Gastrocnemius medialis (tissue), 4 donors: ENCODE data around the gene PRKRIP1. TPM values are rescaled to one million over a fixed set of nuclear protein-coding genes. Genes with fewer than 3 reads are reported as not detected.

Source experiments
- ATAC-seq, 2 donors: fragments of 150-250 bp; one replicate each; pipeline ENCODE4 v1.9.1; 2016
- DNase-seq, 2 donors: peaks; one replicate each; pipeline ENCODE4 v3.0.0-alpha.2; 2019
- H3K27ac ChIP-seq, 4 donors: fragments of 200-600 bp; sonication (generic); 1 replicate in 1 of 4; 2 replicates in 3 of 4; pipeline ENCODE4 v1.5.1; 2016 to 2018; ENCODE audit warnings: mild to moderate bottlenecking in 2 of 4, moderate library complexity in 1 of 4
- H3K27me3 ChIP-seq, 3 donors: fragments of 200-600 bp; sonication (generic) in 2 of 3; 1 replicate in 1 of 3; 2 replicates in 2 of 3; pipeline versions ENCODE4 v1.5.1 to v1.6.0; 2016 to 2019; ENCODE audit warnings: mild to moderate bottlenecking in 1 of 3, moderate library complexity in 1 of 3
- H3K36me3 ChIP-seq, 2 donors: fragments of 200-600 bp; sonication (generic) in 1 of 2; one replicate each; pipeline ENCODE4 v1.5.1; 2017 to 2018
- H3K4me1 ChIP-seq, 2 donors: fragments of 200-600 bp; sonication (generic) in 1 of 2; one replicate each; pipeline ENCODE4 v1.5.1; 2016 to 2017; ENCODE audit warnings: mild to moderate bottlenecking in 2 of 2
- H3K4me3 ChIP-seq, 4 donors: fragments of 200-600 bp; sonication (generic) in 3 of 4; 1 replicate in 1 of 4; 2 replicates in 3 of 4; pipeline ENCODE4 v1.5.1; 2016 to 2019; ENCODE audit warnings: mild to moderate bottlenecking in 2 of 4
- H3K9me3 ChIP-seq, 3 donors: fragments of 200-600 bp; sonication (generic) in 2 of 3; 1 replicate in 1 of 3; 2 replicates in 2 of 3; pipeline ENCODE4 v1.5.1; 2016 to 2019
- POLR2A ChIP-seq, 2 donors: fragments of 450-650 bp; IDR thresholded peaks; one replicate each; pipeline ENCODE4 v1.6.1; 2017; ENCODE audit warnings: antibody characterized with exemption in 2 of 2, mild to moderate bottlenecking in 2 of 2, moderate library complexity in 2 of 2
- in situ Hi-C, 4 donors: fragments of 200-750 bp; cut with MboI; loops; one replicate each; pipeline versions ENCODE4 v1.15.0 to v1.8.0; 2017; ENCODE audit warnings: low sequenced_read_pairs in 4 of 4
- intact Hi-C: fragments of 100-400 bp; cut with DNase I; formaldehyde crosslinking; loops from one replicate; pipeline ENCODE4 v1.15.1; 2023; ENCODE audit warnings: low total_unique reads
- total RNA-seq, 4 donors: library from RNA; depleted of rRNA; stranded (reverse); fragments of >200 nt; gene quantifications; one replicate each; pipeline versions ENCODE4 v1.1.0 to v1.2.3, GENCODE V29; 2016
- TF ChIP-seq, protein P1 (sequence below), 5 experiments: fragments of 450-650 bp in 3 of 5; fragments of 200-600 bp in 2 of 5; sonication (generic) in 2 of 5; IDR thresholded peaks in 4 of 5; conservative IDR thresholded peaks in 1 of 5; 1 replicate in 4 of 5; 2 replicates in 1 of 5; pipeline ENCODE4 v1.5.1; 2016 to 2019; ENCODE audit warnings: antibody characterized with exemption in 5 of 5, mild to moderate bottlenecking in 3 of 5, moderate library complexity in 3 of 5

Gene PRKRIP1
- total RNA-seq, 4 donors from 2014 or later = 6.1 to 22.1 (median 13.4) TPM

DNA sequence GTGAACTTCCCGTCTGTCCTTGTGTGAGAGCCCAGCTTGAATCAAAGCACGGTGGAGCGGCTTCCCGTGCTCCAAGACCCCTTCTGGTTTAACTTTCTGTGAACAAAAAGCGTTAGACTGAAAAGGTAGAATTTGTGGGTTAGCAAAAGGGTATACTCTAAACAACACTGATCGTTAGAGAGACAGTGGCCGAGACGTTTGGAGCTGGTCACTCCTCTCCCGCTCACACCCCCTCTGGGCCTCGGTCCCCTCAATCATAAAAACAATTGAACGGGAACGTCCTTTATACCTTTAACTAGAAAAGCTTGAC, 502 bp downstream of the PRKRIP1 start:
- DNase-seq (no peak), ATAC-seq (peak in 1 of 2 donors; percentile 1)
- in situ Hi-C loops = loop anchor here in 3 of 4 donors (25.0 kb wide), 1 partner anchor 859 kb away; no protein-coding TSS in a partner anchor
- Histone ChIP-seq H3K27me3 (no peaks in the 10 kb centered on the region), H3K36me3 (peaks cover 0 to 28% of the 10 kb centered on the region in 2 donors), H3K4me3 (peak overlapping the region; percentile 70 to 97 (median 94)), H3K4me1 (peaks cover 7 to 13% of the 10 kb centered on the region in 2 donors), H3K27ac (peak overlapping the region; percentile 82 to 90 (median 86)), H3K9me3 (no peaks in the 10 kb centered on the region)
- TF ChIP-seq, protein P1, sequence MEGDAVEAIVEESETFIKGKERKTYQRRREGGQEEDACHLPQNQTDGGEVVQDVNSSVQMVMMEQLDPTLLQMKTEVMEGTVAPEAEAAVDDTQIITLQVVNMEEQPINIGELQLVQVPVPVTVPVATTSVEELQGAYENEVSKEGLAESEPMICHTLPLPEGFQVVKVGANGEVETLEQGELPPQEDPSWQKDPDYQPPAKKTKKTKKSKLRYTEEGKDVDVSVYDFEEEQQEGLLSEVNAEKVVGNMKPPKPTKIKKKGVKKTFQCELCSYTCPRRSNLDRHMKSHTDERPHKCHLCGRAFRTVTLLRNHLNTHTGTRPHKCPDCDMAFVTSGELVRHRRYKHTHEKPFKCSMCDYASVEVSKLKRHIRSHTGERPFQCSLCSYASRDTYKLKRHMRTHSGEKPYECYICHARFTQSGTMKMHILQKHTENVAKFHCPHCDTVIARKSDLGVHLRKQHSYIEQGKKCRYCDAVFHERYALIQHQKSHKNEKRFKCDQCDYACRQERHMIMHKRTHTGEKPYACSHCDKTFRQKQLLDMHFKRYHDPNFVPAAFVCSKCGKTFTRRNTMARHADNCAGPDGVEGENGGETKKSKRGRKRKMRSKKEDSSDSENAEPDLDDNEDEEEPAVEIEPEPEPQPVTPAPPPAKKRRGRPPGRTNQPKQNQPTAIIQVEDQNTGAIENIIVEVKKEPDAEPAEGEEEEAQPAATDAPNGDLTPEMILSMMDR (IDR thresholded peaks at IDR 0.05 in 4 of 5, conservative IDR thresholded peaks at IDR 0.05 in 1 of 5) = no peak
- TF ChIP-seq POLR2A (IDR thresholded peaks at IDR 0.05) = no peak
- intact Hi-C loops = no loop called here

DNA sequence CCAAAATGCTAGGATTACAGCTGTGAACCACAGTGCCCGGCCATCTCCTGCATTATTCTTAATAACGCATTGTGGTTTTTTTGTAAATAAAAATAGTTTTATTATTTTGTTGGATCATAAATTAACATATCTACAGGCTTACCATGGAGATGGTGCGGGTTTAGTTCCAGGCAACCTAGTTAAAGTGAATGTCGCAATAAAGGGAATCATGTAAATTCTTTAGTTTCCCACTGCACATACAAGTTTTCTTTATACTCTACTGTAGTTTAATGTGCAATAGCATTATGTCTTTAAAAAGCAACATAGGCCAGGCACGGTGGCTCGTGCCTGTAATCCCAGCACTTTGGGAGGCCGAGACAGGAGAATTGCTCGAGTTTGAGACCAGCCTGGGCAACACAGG, 2.4 kb downstream of the PRKRIP1 start:
- H3K4me1 ChIP-seq = peaks cover 7 to 13% of the 10 kb centered on the region in 2 donors
- ATAC-seq (no peak), DNase-seq (no peak)
- H3K9me3 ChIP-seq = no peaks in the 10 kb centered on the region
- no peak overlapping the region for H3K27ac ChIP-seq
- H3K36me3 ChIP-seq = peaks cover 0 to 45% of the 10 kb centered on the region in 2 donors
- in situ Hi-C loops (loop anchor here in 3 of 4 donors (25.0 kb wide), 1 partner anchor 861 kb away; no protein-coding TSS in a partner anchor), intact Hi-C loops (no loop called here)
- H3K4me3 ChIP-seq = no peak overlapping the region
- TF ChIP-seq POLR2A (IDR thresholded peaks at IDR 0.05) = no peak
- no peaks in the 10 kb centered on the region for H3K27me3 ChIP-seq

DNA sequence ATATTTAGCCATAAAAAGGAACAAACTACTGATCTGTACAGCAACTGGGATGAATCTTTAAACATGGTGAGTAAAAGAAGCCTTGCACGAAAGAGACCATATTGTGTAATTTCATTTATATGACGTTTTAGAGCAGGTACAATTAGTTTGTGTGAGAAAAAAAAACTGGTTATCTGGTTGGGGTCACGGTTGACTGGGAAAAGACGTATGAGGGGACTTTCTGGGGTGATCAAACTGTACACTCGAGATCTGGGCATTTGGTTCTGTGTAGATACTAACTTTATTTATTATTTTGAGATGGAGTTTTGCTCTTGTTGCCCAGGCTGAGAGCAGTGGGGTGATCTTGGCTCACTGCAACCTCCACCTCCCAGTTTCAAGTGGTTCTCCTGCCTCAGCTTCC, 4.2 kb downstream of the PRKRIP1 start:
- in situ Hi-C loops (loop anchor here in 1 of 4 donors (10.0 kb wide), 1 partner anchor 64 kb away; the partner anchor contains the start of genes ALKBH4 and LRWD1), intact Hi-C loops (no loop called here)
- H3K36me3 ChIP-seq = peaks cover 0 to 64% of the 10 kb centered on the region in 2 donors

DNA sequence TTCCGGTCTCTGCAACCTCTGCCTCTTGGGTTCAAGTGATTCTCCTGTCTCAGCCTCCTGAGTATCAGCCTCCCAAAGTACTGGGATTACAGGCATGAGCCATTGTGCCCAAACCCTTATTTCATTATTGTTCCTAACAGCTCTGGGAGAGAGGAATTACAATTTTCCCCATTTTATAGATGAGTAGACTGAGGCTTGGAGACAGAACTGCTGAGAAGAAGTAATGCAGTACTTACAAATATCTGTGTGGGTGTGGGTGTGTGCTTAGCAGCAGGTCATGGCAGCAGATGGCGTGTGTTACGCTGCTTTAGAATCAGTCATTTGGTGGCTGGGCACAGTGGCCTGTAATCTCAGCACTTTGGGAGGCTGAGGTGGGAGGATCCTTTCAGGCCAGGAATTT, 7.4 kb downstream of the PRKRIP1 start:
- intact Hi-C loops = no loop called here
- Histone ChIP-seq H3K27me3 (no peaks in the 10 kb centered on the region), H3K27ac (no peak overlapping the region), H3K9me3 (no peaks in the 10 kb centered on the region), H3K4me1 (no peaks in the 10 kb centered on the region), H3K4me3 (no peak overlapping the region), H3K36me3 (peaks cover 0 to 94% of the 10 kb centered on the region in 2 donors)
- DNase-seq = no peak
- ATAC-seq = no peak
- TF ChIP-seq, protein P1 (IDR thresholded peaks at IDR 0.05 in 4 of 5, conservative IDR thresholded peaks at IDR 0.05 in 1 of 5) = no peak
- no peak for TF ChIP-seq POLR2A (IDR thresholded peaks at IDR 0.05)
- in situ Hi-C loops = loop anchor here in 1 of 4 donors (10.0 kb wide), 1 partner anchor 61 kb away; the partner anchor contains the start of genes ALKBH4 and LRWD1

More for the DNA sequence above, 4.2 kb downstream of the PRKRIP1 start:
- no peak overlapping the region for H3K27ac ChIP-seq
- H3K27me3 ChIP-seq = no peaks in the 10 kb centered on the region
- DNase-seq (no peak), ATAC-seq (no peak)
- no peaks in the 10 kb centered on the region for H3K9me3 ChIP-seq
- TF ChIP-seq, protein P1 (IDR thresholded peaks at IDR 0.05 in 4 of 5, conservative IDR thresholded peaks at IDR 0.05 in 1 of 5) = no peak
- no peak for TF ChIP-seq POLR2A (IDR thresholded peaks at IDR 0.05)
- H3K4me3 ChIP-seq = no peak overlapping the region
- peaks cover 7 to 13% of the 10 kb centered on the region in 2 donors for H3K4me1 ChIP-seq

DNA sequence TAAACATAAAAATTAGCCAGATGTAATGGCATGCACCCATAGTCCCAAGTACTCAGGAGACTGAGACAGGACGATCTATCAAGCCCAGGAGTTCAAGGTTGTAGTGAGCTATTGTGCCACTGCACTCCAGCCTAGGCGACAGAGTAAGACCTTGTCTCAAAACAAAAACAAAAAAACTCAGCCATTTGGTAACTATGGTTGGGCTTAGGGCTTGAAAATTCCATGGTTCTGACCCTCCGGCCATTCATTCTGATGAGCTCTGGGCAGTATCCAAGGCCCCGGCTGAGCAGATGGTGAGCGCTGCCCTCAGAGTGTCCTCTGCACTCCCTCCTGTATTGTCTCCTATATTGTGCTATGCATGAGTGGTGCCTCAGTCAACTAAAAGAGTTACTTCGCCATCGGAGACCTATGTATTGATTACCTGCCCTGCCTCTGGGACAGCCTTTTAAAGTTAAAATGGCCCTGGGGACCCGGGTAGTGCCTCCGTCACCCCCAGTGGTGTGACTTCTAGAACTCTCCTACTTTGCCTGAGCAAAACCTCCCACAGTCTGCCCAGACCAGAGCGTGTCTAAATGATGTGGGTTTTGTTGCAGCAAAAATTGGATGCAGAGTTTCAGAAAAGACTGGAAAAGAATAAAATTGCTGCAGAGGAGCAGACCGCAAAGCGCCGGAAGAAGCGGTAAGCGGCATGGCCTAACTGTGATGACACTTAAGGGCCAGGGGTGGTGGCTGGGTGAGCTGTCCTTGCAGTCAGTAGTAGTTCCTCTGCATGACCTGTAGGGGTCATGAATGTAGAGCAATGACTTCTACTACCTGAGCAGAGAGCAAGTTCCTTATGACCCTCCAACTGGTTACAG, 8.1 kb downstream of the PRKRIP1 start:
- in situ Hi-C loops = loop anchor here in 1 of 4 donors (10.0 kb wide), 1 partner anchor 61 kb away; the partner anchor contains the start of genes ALKBH4 and LRWD1
- H3K27ac ChIP-seq = no peak overlapping the region
- TF ChIP-seq, protein P1 (IDR thresholded peaks at IDR 0.05 in 4 of 5, conservative IDR thresholded peaks at IDR 0.05 in 1 of 5) = peak in 4 of 5 experiments; percentile 22 to 65 (median 52)
- TF ChIP-seq POLR2A (IDR thresholded peaks at IDR 0.05) = no peak
- H3K9me3 ChIP-seq = no peaks in the 10 kb centered on the region
- no peaks in the 10 kb centered on the region for H3K4me1 ChIP-seq
- H3K36me3 ChIP-seq = peaks cover 0 to 97% of the 10 kb centered on the region in 2 donors
- H3K4me3 ChIP-seq = no peak overlapping the region
- intact Hi-C loops = no loop called here
- ATAC-seq (peak; percentile 82 to 92), DNase-seq (no peak)
- no peaks in the 10 kb centered on the region for H3K27me3 ChIP-seq
